GM12878 (cell line): Measurements from ENCODE around the gene VPS54. TPM values are rescaled to one million over a fixed set of nuclear protein-coding genes. Genes with fewer than 3 reads are reported as not detected.

Experiments used
- ATAC-seq: fragments of 200-7000 bp; cut with Tn5 transposase; 3 replicates; pipeline ENCODE4 v1.9.1; 2020; ENCODE audit warnings: mild to moderate bottlenecking, moderate library complexity
- BruUV-seq: library from RNA; stranded (reverse); fragments of 400-500 nt; replicated peaks from 2 replicates; lab custom pipeline; 2021; lab: Mats Ljungman, UMichigan
- CTCF ChIA-PET: fragments of 300-600 bp; sonication (Branson Sonifier 250); formaldehyde crosslinking; extraction: SDS; loops from one replicate; lab custom pipeline; 2021; ENCODE audit warnings: inconsistent platforms; lab: Yijun Ruan, JAX
- POLR2A ChIA-PET: fragments of 350-600 bp; formaldehyde crosslinking; extraction: SDS; loops from one replicate; lab custom pipeline; 2021; ENCODE audit warnings: inconsistent platforms; lab: Charles Lee
- RAD21 ChIA-PET: fragments of 300-600 bp; sonication (Branson Sonifier 250); formaldehyde crosslinking; loops from one replicate; lab custom pipeline; 2023; ENCODE audit warnings: antibody characterized with exemption; ENCODE audit not compliant: unreplicated experiment; lab: Charles Lee
- SMC1A ChIA-PET: fragments of 300-600 bp; sonication (Branson Sonifier 250); formaldehyde crosslinking; loops from one replicate; lab custom pipeline; 2023; ENCODE audit not compliant: unreplicated experiment, uncharacterized antibody; lab: Charles Lee
- DNase-seq: peaks from one replicate; pipeline ENCODE4 v3.0.0-alpha.2; 2011; ENCODE audit warnings: low read depth, low spot score
- FAIRE-seq: peaks from 3 replicates; lab custom pipeline; 2011; peaks lifted over from hg19 to GRCh38; lab: Jason Lieb, UNC
- H2AFZ ChIP-seq: 2 replicates; pipeline ENCODE4 v1.6.0; 2011; ENCODE audit warnings: low read depth, low read length, control low read depth; ENCODE audit not compliant: control insufficient read depth
- H3K27ac ChIP-seq: 2 replicates; pipeline ENCODE4 v1.5.1; 2011; ENCODE audit warnings: control low read depth; ENCODE audit not compliant: control insufficient read depth, insufficient read depth
- H3K27me3 ChIP-seq, 2 experiments: replicated peaks in 1 of 2; 2 replicates each; pipeline versions ENCODE4 v1.6.0 to v1.6.1; 2011; ENCODE audit warnings: low read length in 1 of 2; ENCODE audit not compliant: control insufficient read depth in 2 of 2, insufficient read depth in 2 of 2
- H3K36me3 ChIP-seq, 2 experiments: 2 replicates each; pipeline ENCODE4 v1.5.1; 2011; ENCODE audit warnings: low read length in 1 of 2; ENCODE audit not compliant: control insufficient read depth in 2 of 2, insufficient read depth in 2 of 2
- H3K4me1 ChIP-seq: 2 replicates; pipeline ENCODE4 v1.6.1; 2011; ENCODE audit warnings: mild to moderate bottlenecking, low read length, moderate library complexity, mixed read lengths; ENCODE audit not compliant: control insufficient read depth, insufficient read depth
- H3K4me2 ChIP-seq: 2 replicates; pipeline ENCODE4 v1.6.0; 2011; ENCODE audit warnings: control low read depth; ENCODE audit not compliant: control insufficient read depth, insufficient read depth
- H3K4me3 ChIP-seq: fragments of 200-600 bp; sonication (generic); 2 replicates; pipeline ENCODE4 v1.5.1; 2016
- H3K79me2 ChIP-seq: 2 replicates; pipeline ENCODE4 v1.6.0; 2011; ENCODE audit warnings: low read length; ENCODE audit not compliant: control insufficient read depth, insufficient read depth
- H3K9ac ChIP-seq: 2 replicates; pipeline ENCODE4 v1.8.0; 2011; ENCODE audit warnings: low read length, control low read depth, mixed read lengths; ENCODE audit not compliant: control insufficient read depth, insufficient read depth
- H3K9me3 ChIP-seq: replicated peaks from 3 replicates; pipeline ENCODE4 v1.5.1; 2011; ENCODE audit warnings: mild to moderate bottlenecking, low read length; ENCODE audit not compliant: control insufficient read depth, insufficient read depth
- H4K20me1 ChIP-seq: 2 replicates; pipeline ENCODE4 v1.6.0; 2011; ENCODE audit not compliant: control insufficient read depth, insufficient read depth
- ASH2L ChIP-seq: fragments of 300-600, 200-600 bp; sonication (generic); IDR thresholded peaks from 2 replicates; pipeline ENCODE4 v1.6.1; 2017; ENCODE audit warnings: low read depth, mild to moderate bottlenecking, borderline replicate concordance
- BCLAF1 ChIP-seq: fragments of 450-650 bp; IDR thresholded peaks from 2 replicates; pipeline ENCODE4 v1.6.1; 2017; ENCODE audit warnings: antibody characterized with exemption, mild to moderate bottlenecking, moderate library complexity
- CHD2 ChIP-seq: IDR thresholded peaks from 2 replicates; pipeline ENCODE4 v1.6.1; 2011; ENCODE audit warnings: low read depth, low read length, improper control_type of control experiment, borderline replicate concordance
- HDGF ChIP-seq: fragments of 450-650 bp; IDR thresholded peaks from 2 replicates; pipeline ENCODE4 v1.6.1; 2016; ENCODE audit warnings: antibody characterized with exemption
- MXI1 ChIP-seq: fragments of 150-350 bp; IDR thresholded peaks from 2 replicates; pipeline ENCODE4 v1.6.1; 2011; ENCODE audit warnings: low read depth, mild to moderate bottlenecking, inconsistent platforms, low read length, improper control_type of control experiment
- PAX8 ChIP-seq: fragments of 450-650 bp; IDR thresholded peaks from 2 replicates; pipeline ENCODE4 v1.6.1; 2017; ENCODE audit warnings: mild to moderate bottlenecking, moderate library complexity
- SKIL ChIP-seq: fragments of 450-650 bp; IDR thresholded peaks from 2 replicates; pipeline ENCODE4 v1.6.1; 2017; ENCODE audit warnings: mild to moderate bottlenecking, low read depth, inconsistent platforms; ENCODE audit not compliant: poor library complexity, severe bottlenecking
- WGBS: methylation state at CpG from one replicate; pipeline ENCODE4 v1.1.6; 2016; ENCODE audit warnings: low lambda C conversion rate; ENCODE audit not compliant: insufficient replicate concordance, insufficient coverage; ENCODE audit errors: missing lambda C conversion rate; 5-methylcytosine and 5-hydroxymethylcytosine counted together
- in situ Hi-C: fragments of 300-500 bp; cut with MboI; formaldehyde crosslinking; loops from 9 replicates; pipeline ENCODE4 v1.14.3; 2018; ENCODE audit warnings: mixed read lengths
- intact Hi-C: fragments of 100-400 bp; cut with micrococcal nuclease; formaldehyde crosslinking; loops from one replicate; pipeline ENCODE4 v1.14.2; 2022; ENCODE audit not compliant: unreplicated experiment
- polyA plus RNA-seq, 11 experiments: library from polyadenylated mRNA; depleted of rRNA in 4 of 11; unstranded in 6 of 11; stranded (reverse) in 5 of 11; fragments of >200 nt; fragmentation: Nextera tagmentation in 4 of 11; fragmentation: Illumina TruSeq in 1 of 11; extraction: Ambion mirVana in 4 of 11; extraction: Trizol in 1 of 11; gene quantifications; 1 replicate in 1 of 11; 2 replicates in 10 of 11; pipeline versions ENCODE4 v1.2.1 to v1.2.3, GENCODE V29; 2011 to 2016; ENCODE audit warnings: inconsistent platforms in 2 of 11, missing spikeins in 2 of 11, low read depth in 1 of 11
- total RNA-seq, 4 experiments: library from RNA; depleted of rRNA in 3 of 4; stranded (reverse); fragments of >200 nt in 3 of 4; fragmentation: Illumina TruSeq in 1 of 4; extraction: Trizol in 1 of 4; gene quantifications; 2 replicates each; pipeline versions ENCODE4 v1.2.1 to v1.2.3, GENCODE V29; 2013 to 2021
- TF ChIP-seq, protein P1 (sequence below): fragments of 450-650 bp; IDR thresholded peaks from 2 replicates; pipeline ENCODE4 v1.6.1; 2017; ENCODE audit warnings: mild to moderate bottlenecking

VPS54 gene
- total and polyA plus RNA-seq, 10 of the 15 experiments (the other 5 are each of a cell fraction or from before 2014, with no cell fraction given): 1.6 to 16.2 (median 9.3) TPM

DNA sequence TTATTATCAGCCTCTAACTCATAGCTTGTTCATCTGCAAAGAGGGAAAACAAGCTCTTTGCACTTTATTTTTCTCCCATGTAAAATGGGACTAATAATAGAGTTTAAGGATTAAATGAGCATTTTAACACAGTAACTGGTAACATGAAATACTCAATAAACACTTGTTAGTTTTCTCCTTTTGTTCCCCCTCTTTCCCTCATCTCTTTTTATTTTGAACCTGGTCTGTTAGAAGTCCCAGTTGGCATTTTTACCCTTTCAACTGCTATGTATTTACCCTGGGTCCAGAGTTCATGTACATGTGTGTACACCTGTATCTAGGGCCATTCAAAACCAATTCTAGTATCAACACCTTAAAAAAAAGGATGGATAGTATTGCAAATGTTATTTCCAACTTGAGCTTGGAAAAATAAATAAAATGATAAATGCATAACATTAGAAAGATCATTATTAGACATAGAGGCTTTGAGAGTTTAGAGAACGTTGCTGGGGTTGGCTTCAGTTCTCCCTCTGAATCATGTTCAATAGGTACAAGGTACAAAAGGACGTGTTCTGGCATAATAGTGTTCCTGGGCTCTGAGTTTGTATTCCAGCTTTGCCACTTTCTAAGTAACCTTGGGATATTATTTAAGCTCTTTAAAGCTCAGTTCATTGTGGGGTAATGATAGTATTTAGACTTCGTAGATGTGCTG is 5.2 kb upstream of the VPS54 start:
- RAD21 ChIA-PET: interaction anchor here (1.5 to 2.7 kb wide), 3 partner anchors 9 to 307 kb away, joined by 3 to 9 read pairs (median 5); no protein-coding TSS in a partner anchor
- no peak overlapping the region for H3K4me3 ChIP-seq
- no peak overlapping the region for H3K4me2 ChIP-seq
- CTCF ChIA-PET: interaction anchor here (0.8 to 2.1 kb wide), 8 partner anchors 9 to 463 kb away, joined by 3 to 6 read pairs (median 4); no protein-coding TSS in a partner anchor
- no peak for DNase-seq
- H3K36me3 ChIP-seq: no peaks in the 10 kb centered on the region
- H3K9ac ChIP-seq: no peak overlapping the region
- no peaks in the 10 kb centered on the region for H3K9me3 ChIP-seq
- POLR2A ChIA-PET: interaction anchor here (0.6 kb wide), 1 partner anchor 76 kb away, joined by 6 read pairs; no protein-coding TSS in a partner anchor
- H3K27ac ChIP-seq: no peak overlapping the region
- BruUV-seq: no TSS peak
- intact Hi-C loops (no loop called here), in situ Hi-C loops (no loop called here)
- SMC1A ChIA-PET: interaction anchor here (0.5 to 2.3 kb wide), 10 partner anchors 9 to 306 kb away, joined by 3 to 9 read pairs (median 4); no protein-coding TSS in a partner anchor
- H3K27me3 ChIP-seq: no peaks in the 10 kb centered on the region
- peaks cover 8% of the 10 kb centered on the region; the same call in 1 of the 2 replicates for H3K4me1 ChIP-seq
- 53% methylated on average over 3 of the region's 3 CpGs for WGBS
- TF ChIP-seq, protein P1, sequence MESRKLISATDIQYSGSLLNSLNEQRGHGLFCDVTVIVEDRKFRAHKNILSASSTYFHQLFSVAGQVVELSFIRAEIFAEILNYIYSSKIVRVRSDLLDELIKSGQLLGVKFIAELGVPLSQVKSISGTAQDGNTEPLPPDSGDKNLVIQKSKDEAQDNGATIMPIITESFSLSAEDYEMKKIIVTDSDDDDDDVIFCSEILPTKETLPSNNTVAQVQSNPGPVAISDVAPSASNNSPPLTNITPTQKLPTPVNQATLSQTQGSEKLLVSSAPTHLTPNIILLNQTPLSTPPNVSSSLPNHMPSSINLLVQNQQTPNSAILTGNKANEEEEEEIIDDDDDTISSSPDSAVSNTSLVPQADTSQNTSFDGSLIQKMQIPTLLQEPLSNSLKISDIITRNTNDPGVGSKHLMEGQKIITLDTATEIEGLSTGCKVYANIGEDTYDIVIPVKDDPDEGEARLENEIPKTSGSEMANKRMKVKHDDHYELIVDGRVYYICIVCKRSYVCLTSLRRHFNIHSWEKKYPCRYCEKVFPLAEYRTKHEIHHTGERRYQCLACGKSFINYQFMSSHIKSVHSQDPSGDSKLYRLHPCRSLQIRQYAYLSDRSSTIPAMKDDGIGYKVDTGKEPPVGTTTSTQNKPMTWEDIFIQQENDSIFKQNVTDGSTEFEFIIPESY: no peak
- TF ChIP-seq ASH2L (no peak), CHD2 (no peak), HDGF (no peak), MXI1 (no peak), BCLAF1 (no peak), SKIL (no peak), PAX8 (no peak)
- no peak for ATAC-seq
- H3K79me2 ChIP-seq: no peaks in the 10 kb centered on the region
- no peak overlapping the region for H2AFZ ChIP-seq
- no peak for FAIRE-seq
- no peaks in the 10 kb centered on the region for H4K20me1 ChIP-seq
